ENCODE measurements around the gene ZNF770. TPM values are rescaled to one million over a fixed set of nuclear protein-coding genes. Genes with fewer than 3 reads are reported as not detected.
"Not testable (repeated sequence)": the region's sequence is repeated elsewhere in the genome, so short reads cannot be mapped to it uniquely, and the experiment has no call there.

The ZNF770 gene
- total RNA-seq, 2 experiments from 2014 or later: 15.5 to 30.0 TPM

- Histone ChIP-seq H3K9me3 (ENCODE audit: low read length) (no peaks in the 10 kb centered on the region), H3K4me2 (ENCODE audit: low read length) (no peak overlapping the region), H3K4me1 (ENCODE audit: insufficient read depth, low read length, poor library complexity, severe bottlenecking) (no peaks in the 10 kb centered on the region), H3K27ac (ENCODE audit: low read depth, low read length, poor library complexity, severe bottlenecking) (no peak overlapping the region), H2AFZ (ENCODE audit: low read length) (no peak overlapping the region), H3K9me2 (ENCODE audit: insufficient read depth, low read length) (no peaks in the 10 kb centered on the region), H3K36me3 (ENCODE audit: insufficient read depth, low read length) (peaks cover 71% of the 10 kb centered on the region), H3K4me3 (ENCODE audit: low read depth, low read length, poor library complexity, severe bottlenecking) (no peak overlapping the region), H4K20me1 (ENCODE audit: insufficient read depth, low read length) (no peaks in the 10 kb centered on the region), H3K79me2 (ENCODE audit: insufficient read depth, low read depth, low read length) (no peaks in the 10 kb centered on the region)
- POLR2A ChIA-PET: interaction anchor here (0.8 to 2.0 kb wide), 4 partner anchors 8 to 128 kb away, joined by 3 to 8 read pairs (median 4); no protein-coding TSS in a partner anchor
- intact Hi-C loops (cut with micrococcal nuclease; ENCODE audit: unreplicated experiment): no loop called here
- no TSS peak for BruUV-seq (replicated peaks)
- CTCF ChIA-PET (ENCODE audit: unreplicated experiment): no interaction called here
- TF ChIP-seq EZH2phosphoT487 (IDR thresholded peaks at IDR 0.05; ENCODE audit: borderline replicate concordance, low read depth, low read length): no peak
- no peak for DNase-seq (ENCODE audit: low spot score)
Measured at GRCh38 chr15:34944936-34945335, 43.2 kb downstream of the ZNF770 start.

DNA sequence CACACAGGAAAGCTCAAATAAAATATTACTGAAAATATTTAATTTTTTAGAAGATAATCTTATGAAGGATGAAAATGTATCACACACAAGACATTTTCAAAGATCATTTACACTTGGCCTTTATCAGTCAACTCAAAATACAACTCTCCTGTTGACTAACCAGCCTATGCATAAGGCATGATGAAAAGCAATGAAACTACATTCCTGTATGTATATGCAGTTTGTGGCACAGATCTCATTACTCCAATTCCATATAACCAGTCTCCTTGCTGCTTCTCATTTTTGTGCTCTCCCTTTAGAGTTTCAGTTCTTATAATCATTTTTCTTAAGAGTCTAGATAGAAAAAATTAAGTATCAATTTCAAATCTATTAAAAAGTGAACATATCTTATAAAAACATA, 44.4 kb downstream of the ZNF770 start:
- H3K4me2 ChIP-seq (ENCODE audit: low read length): no peak overlapping the region
- BruUV-seq (replicated peaks): no TSS peak
- DNase-seq (ENCODE audit: low spot score): no peak
- no peaks in the 10 kb centered on the region for H3K9me3 ChIP-seq (ENCODE audit: low read length)
- no peak overlapping the region for H3K4me3 ChIP-seq (ENCODE audit: low read depth, low read length, poor library complexity, severe bottlenecking)
- intact Hi-C loops (cut with micrococcal nuclease; ENCODE audit: unreplicated experiment): no loop called here
- H3K36me3 ChIP-seq (ENCODE audit: insufficient read depth, low read length): peaks cover 77% of the 10 kb centered on the region
- no peak overlapping the region for H2AFZ ChIP-seq (ENCODE audit: low read length)
- ChIA-PET POLR2A (interaction anchor here (2.0 kb wide), 1 partner anchor 9 kb away, joined by 8 read pairs; no protein-coding TSS in a partner anchor), CTCF (ENCODE audit: unreplicated experiment) (interaction anchor here (1.1 kb wide), 1 partner anchor 25 kb away, joined by 4 read pairs; the partner anchor contains the start of gene AQR)
- no peaks in the 10 kb centered on the region for H4K20me1 ChIP-seq (ENCODE audit: insufficient read depth, low read length)
- no peaks in the 10 kb centered on the region for H3K9me2 ChIP-seq (ENCODE audit: insufficient read depth, low read length)
- TF ChIP-seq EZH2phosphoT487 (IDR thresholded peaks at IDR 0.05; ENCODE audit: borderline replicate concordance, low read depth, low read length): no peak
- TF ChIP-seq CTCF (conservative IDR thresholded peaks at IDR 0.05; ENCODE audit: low read length): no peak
- H3K27ac ChIP-seq (ENCODE audit: low read depth, low read length, poor library complexity, severe bottlenecking): no peak overlapping the region
- no peaks in the 10 kb centered on the region for H3K79me2 ChIP-seq (ENCODE audit: insufficient read depth, low read depth, low read length)
- no peaks in the 10 kb centered on the region for H3K4me1 ChIP-seq (ENCODE audit: insufficient read depth, low read length, poor library complexity, severe bottlenecking)

GRCh38 chr15:34943264-34943663, 44.8 kb downstream of the ZNF770 start:
- H3K79me2 ChIP-seq (ENCODE audit: insufficient read depth, low read depth, low read length); H2AFZ ChIP-seq (ENCODE audit: low read length); H3K9me2 ChIP-seq (ENCODE audit: insufficient read depth, low read length); H3K9me3 ChIP-seq (ENCODE audit: low read length); H3K4me3 ChIP-seq (ENCODE audit: low read depth, low read length, poor library complexity, severe bottlenecking); H3K27ac ChIP-seq (ENCODE audit: low read depth, low read length, poor library complexity, severe bottlenecking); H3K4me2 ChIP-seq (ENCODE audit: low read length); DNase-seq (ENCODE audit: low spot score); BruUV-seq (replicated peaks); H3K4me1 ChIP-seq (ENCODE audit: insufficient read depth, low read length, poor library complexity, severe bottlenecking); intact Hi-C loops (cut with micrococcal nuclease; ENCODE audit: unreplicated experiment); H4K20me1 ChIP-seq (ENCODE audit: insufficient read depth, low read length): not testable (repeated sequence)
- H3K36me3 ChIP-seq (ENCODE audit: insufficient read depth, low read length): peaks cover 77% of the 10 kb centered on the region
- ChIA-PET POLR2A (interaction anchor here (2.0 kb wide), 1 partner anchor 9 kb away, joined by 8 read pairs; no protein-coding TSS in a partner anchor), CTCF (ENCODE audit: unreplicated experiment) (interaction anchor here (1.1 kb wide), 1 partner anchor 26 kb away, joined by 4 read pairs; the partner anchor contains the start of gene AQR)

GRCh38 chr15:34942363-34942762, 45.7 kb downstream of the ZNF770 start:
- Histone ChIP-seq H3K4me3 (ENCODE audit: low read depth, low read length, poor library complexity, severe bottlenecking) (no peak overlapping the region), H2AFZ (ENCODE audit: low read length) (no peak overlapping the region), H3K36me3 (ENCODE audit: insufficient read depth, low read length) (peaks cover 75% of the 10 kb centered on the region), H3K27ac (ENCODE audit: low read depth, low read length, poor library complexity, severe bottlenecking) (no peak overlapping the region), H3K79me2 (ENCODE audit: insufficient read depth, low read depth, low read length) (no peaks in the 10 kb centered on the region), H3K4me1 (ENCODE audit: insufficient read depth, low read length, poor library complexity, severe bottlenecking) (no peaks in the 10 kb centered on the region), H3K9me3 (ENCODE audit: low read length) (no peaks in the 10 kb centered on the region), H3K9me2 (ENCODE audit: insufficient read depth, low read length) (no peaks in the 10 kb centered on the region), H4K20me1 (ENCODE audit: insufficient read depth, low read length) (no peaks in the 10 kb centered on the region), H3K4me2 (ENCODE audit: low read length) (no peak overlapping the region)
- no peak for DNase-seq (ENCODE audit: low spot score)
- intact Hi-C loops (cut with micrococcal nuclease; ENCODE audit: unreplicated experiment): no loop called here
- BruUV-seq (replicated peaks): no TSS peak
- POLR2A ChIA-PET: no interaction called here
- no peak for TF ChIP-seq EZH2phosphoT487 (IDR thresholded peaks at IDR 0.05; ENCODE audit: borderline replicate concordance, low read depth, low read length)
- no peak for TF ChIP-seq CTCF (conservative IDR thresholded peaks at IDR 0.05; ENCODE audit: low read length)
- CTCF ChIA-PET (ENCODE audit: unreplicated experiment): no interaction called here

All from OCI-LY7 (cell line).